ENCODE data around the gene C1QTNF6. TPM values are rescaled to one million over a fixed set of nuclear protein-coding genes. Genes with fewer than 3 reads are reported as not detected.

C1QTNF6 gene
- total and polyA plus RNA-seq, 10 of the 15 experiments (the other 5 are each of a cell fraction or from before 2014, with no cell fraction given): 0.16 to 4.1 (median 1.3) TPM

DNA sequence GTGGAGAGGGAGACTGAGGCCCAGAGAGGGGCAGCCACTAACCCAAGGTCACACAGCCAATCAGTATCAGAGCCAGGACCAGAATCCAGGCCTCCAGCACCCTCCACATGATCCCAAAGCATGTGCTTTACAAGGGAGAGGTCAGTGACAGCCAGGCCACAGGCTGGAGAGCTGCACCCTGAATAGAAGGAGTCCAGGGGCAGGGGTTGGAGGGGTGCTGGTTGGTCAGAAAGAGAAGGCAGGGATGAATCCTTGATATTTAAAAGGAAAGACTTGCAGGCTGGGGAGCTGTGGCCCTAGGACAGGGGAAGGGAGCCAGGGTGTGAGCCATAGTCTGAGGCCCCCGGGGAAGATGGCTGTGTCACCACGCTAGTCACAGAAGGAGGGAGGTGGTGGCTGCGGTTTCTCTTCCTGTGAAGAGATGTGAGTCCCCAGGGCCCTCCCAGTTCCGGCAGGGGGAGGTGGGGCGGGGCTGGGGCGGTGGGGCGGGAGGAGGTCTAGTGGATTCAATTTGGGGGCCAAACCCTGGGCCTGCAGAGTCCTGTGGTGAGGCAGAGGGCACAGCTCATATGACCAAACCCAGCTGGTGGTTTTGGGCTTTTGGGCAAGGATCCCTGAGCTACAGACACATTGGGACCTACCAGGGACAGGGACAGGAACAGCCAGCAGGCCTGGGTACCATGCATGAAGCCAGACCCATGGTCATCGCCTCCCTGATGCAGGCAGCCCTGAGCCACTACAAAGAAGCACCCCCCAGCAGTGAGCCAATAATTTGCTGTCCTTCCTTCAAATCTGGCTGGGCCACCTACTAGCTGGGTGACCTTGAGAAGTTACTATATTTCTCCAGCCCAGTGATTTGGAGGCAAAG is 42.0 kb upstream of the C1QTNF6 start (continued):
- TF ChIP-seq, protein P1, sequence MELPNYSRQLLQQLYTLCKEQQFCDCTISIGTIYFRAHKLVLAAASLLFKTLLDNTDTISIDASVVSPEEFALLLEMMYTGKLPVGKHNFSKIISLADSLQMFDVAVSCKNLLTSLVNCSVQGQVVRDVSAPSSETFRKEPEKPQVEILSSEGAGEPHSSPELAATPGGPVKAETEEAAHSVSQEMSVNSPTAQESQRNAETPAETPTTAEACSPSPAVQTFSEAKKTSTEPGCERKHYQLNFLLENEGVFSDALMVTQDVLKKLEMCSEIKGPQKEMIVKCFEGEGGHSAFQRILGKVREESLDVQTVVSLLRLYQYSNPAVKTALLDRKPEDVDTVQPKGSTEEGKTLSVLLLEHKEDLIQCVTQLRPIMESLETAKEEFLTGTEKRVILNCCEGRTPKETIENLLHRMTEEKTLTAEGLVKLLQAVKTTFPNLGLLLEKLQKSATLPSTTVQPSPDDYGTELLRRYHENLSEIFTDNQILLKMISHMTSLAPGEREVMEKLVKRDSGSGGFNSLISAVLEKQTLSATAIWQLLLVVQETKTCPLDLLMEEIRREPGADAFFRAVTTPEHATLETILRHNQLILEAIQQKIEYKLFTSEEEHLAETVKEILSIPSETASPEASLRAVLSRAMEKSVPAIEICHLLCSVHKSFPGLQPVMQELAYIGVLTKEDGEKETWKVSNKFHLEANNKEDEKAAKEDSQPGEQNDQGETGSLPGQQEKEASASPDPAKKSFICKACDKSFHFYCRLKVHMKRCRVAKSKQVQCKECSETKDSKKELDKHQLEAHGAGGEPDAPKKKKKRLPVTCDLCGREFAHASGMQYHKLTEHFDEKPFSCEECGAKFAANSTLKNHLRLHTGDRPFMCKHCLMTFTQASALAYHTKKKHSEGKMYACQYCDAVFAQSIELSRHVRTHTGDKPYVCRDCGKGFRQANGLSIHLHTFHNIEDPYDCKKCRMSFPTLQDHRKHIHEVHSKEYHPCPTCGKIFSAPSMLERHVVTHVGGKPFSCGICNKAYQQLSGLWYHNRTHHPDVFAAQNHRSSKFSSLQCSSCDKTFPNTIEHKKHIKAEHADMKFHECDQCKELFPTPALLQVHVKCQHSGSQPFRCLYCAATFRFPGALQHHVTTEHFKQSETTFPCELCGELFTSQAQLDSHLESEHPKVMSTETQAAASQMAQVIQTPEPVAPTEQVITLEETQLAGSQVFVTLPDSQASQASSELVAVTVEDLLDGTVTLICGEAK (IDR thresholded peaks at IDR 0.05; ENCODE audit: borderline replicate concordance): peak; percentile 26; the same call in 1 of the 2 replicates
- TF ChIP-seq CEBPB (IDR thresholded peaks at IDR 0.05; ENCODE audit: borderline replicate concordance in 1 of 2, low read depth in 2 of 2, low read length in 2 of 2) (no peak), NRF1 (conservative IDR thresholded peaks at IDR 0.05; ENCODE audit: low read depth, low read length) (no peak), BHLHE40 (IDR thresholded peaks at IDR 0.05; ENCODE audit: borderline replicate concordance in 1 of 2, low read depth in 2 of 2, low read length in 1 of 2) (0 out of 4 replicates have a peak, but pooled peaks of 1 of the 2 experiments have one; percentile 7), ZNF274 (IDR thresholded peaks at IDR 0.05; ENCODE audit: insufficient read depth, insufficient read length) (no peak), POLR2A (IDR thresholded peaks at IDR 0.05; ENCODE audit: low read depth, low read length) (peak; percentile 69), RUNX3 (IDR thresholded peaks at IDR 0.05; ENCODE audit: low read length) (peak; percentile 94)
- TF ChIP-seq, protein P2, sequence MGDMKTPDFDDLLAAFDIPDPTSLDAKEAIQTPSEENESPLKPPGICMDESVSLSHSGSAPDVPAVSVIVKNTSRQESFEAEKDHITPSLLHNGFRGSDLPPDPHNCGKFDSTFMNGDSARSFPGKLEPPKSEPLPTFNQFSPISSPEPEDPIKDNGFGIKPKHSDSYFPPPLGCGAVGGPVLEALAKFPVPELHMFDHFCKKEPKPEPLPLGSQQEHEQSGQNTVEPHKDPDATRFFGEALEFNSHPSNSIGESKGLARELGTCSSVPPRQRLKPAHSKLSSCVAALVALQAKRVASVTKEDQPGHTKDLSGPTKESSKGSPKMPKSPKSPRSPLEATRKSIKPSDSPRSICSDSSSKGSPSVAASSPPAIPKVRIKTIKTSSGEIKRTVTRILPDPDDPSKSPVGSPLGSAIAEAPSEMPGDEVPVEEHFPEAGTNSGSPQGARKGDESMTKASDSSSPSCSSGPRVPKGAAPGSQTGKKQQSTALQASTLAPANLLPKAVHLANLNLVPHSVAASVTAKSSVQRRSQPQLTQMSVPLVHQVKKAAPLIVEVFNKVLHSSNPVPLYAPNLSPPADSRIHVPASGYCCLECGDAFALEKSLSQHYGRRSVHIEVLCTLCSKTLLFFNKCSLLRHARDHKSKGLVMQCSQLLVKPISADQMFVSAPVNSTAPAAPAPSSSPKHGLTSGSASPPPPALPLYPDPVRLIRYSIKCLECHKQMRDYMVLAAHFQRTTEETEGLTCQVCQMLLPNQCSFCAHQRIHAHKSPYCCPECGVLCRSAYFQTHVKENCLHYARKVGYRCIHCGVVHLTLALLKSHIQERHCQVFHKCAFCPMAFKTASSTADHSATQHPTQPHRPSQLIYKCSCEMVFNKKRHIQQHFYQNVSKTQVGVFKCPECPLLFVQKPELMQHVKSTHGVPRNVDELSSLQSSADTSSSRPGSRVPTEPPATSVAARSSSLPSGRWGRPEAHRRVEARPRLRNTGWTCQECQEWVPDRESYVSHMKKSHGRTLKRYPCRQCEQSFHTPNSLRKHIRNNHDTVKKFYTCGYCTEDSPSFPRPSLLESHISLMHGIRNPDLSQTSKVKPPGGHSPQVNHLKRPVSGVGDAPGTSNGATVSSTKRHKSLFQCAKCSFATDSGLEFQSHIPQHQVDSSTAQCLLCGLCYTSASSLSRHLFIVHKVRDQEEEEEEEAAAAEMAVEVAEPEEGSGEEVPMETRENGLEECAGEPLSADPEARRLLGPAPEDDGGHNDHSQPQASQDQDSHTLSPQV (IDR thresholded peaks at IDR 0.05): peak; percentile 85
- TF ChIP-seq, protein P3, sequence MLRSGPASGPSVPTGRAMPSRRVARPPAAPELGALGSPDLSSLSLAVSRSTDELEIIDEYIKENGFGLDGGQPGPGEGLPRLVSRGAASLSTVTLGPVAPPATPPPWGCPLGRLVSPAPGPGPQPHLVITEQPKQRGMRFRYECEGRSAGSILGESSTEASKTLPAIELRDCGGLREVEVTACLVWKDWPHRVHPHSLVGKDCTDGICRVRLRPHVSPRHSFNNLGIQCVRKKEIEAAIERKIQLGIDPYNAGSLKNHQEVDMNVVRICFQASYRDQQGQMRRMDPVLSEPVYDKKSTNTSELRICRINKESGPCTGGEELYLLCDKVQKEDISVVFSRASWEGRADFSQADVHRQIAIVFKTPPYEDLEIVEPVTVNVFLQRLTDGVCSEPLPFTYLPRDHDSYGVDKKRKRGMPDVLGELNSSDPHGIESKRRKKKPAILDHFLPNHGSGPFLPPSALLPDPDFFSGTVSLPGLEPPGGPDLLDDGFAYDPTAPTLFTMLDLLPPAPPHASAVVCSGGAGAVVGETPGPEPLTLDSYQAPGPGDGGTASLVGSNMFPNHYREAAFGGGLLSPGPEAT (IDR thresholded peaks at IDR 0.05; ENCODE audit: low read depth): peak; percentile 33; the same call in 1 of the 2 replicates
- TF ChIP-seq, protein P4, sequence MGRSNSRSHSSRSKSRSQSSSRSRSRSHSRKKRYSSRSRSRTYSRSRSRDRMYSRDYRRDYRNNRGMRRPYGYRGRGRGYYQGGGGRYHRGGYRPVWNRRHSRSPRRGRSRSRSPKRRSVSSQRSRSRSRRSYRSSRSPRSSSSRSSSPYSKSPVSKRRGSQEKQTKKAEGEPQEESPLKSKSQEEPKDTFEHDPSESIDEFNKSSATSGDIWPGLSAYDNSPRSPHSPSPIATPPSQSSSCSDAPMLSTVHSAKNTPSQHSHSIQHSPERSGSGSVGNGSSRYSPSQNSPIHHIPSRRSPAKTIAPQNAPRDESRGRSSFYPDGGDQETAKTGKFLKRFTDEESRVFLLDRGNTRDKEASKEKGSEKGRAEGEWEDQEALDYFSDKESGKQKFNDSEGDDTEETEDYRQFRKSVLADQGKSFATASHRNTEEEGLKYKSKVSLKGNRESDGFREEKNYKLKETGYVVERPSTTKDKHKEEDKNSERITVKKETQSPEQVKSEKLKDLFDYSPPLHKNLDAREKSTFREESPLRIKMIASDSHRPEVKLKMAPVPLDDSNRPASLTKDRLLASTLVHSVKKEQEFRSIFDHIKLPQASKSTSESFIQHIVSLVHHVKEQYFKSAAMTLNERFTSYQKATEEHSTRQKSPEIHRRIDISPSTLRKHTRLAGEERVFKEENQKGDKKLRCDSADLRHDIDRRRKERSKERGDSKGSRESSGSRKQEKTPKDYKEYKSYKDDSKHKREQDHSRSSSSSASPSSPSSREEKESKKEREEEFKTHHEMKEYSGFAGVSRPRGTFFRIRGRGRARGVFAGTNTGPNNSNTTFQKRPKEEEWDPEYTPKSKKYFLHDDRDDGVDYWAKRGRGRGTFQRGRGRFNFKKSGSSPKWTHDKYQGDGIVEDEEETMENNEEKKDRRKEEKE (IDR thresholded peaks at IDR 0.05): no peak

Measured in GM12878 (cell line).